Endothelial cell (in vitro differentiated cells): ENCODE measurements around the gene OSTF1. TPM values are rescaled to one million over a fixed set of nuclear protein-coding genes. Genes with fewer than 3 reads are reported as not detected.

Experiments used
- DNase-seq: peaks from one replicate; pipeline ENCODE4 v3.0.0; 2021; ENCODE audit warnings: low spot score
- H3K27ac Mint-ChIP-seq: one replicate; pipeline ENCODE4 v1.8.0; 2021; ENCODE audit warnings: mixed read lengths, inconsistent platforms; ENCODE audit not compliant: unreplicated experiment
- H3K27me3 Mint-ChIP-seq: one replicate; pipeline ENCODE4 v1.8.0; 2021; ENCODE audit warnings: mild to moderate bottlenecking, moderate library complexity, mixed read lengths, inconsistent platforms; ENCODE audit not compliant: unreplicated experiment
- H3K36me3 Mint-ChIP-seq: one replicate; pipeline ENCODE4 v1.8.0; 2021; ENCODE audit warnings: mild to moderate bottlenecking, low read depth, mixed read lengths, inconsistent platforms; ENCODE audit not compliant: unreplicated experiment
- H3K4me1 Mint-ChIP-seq: one replicate; pipeline ENCODE4 v1.8.0; 2021; ENCODE audit warnings: mild to moderate bottlenecking, mixed read lengths, inconsistent platforms; ENCODE audit not compliant: unreplicated experiment
- H3K4me3 Mint-ChIP-seq: one replicate; pipeline ENCODE4 v1.8.0; 2021; ENCODE audit warnings: mild to moderate bottlenecking, mixed read lengths, inconsistent platforms; ENCODE audit not compliant: unreplicated experiment
- H3K9me3 Mint-ChIP-seq: one replicate; pipeline ENCODE4 v1.8.0; 2021; ENCODE audit warnings: mixed read lengths, inconsistent platforms; ENCODE audit not compliant: unreplicated experiment
- CTCF ChIP-seq: fragments of 200-600 bp; sonication (generic); IDR thresholded peaks from one replicate; pipeline ENCODE4 v1.5.0; 2021; ENCODE audit warnings: antibody characterized with exemption; ENCODE audit not compliant: unreplicated experiment
- total RNA-seq: library from RNA; stranded (reverse); fragmentation: NEBNext Ultra II Directional; extraction: Animal tissue kit (Norgen Biotek cat#: 25700); gene quantifications from one replicate; pipeline ENCODE4 v1.2.1, GENCODE V29; 2021; ENCODE audit not compliant: unreplicated experiment

Gene OSTF1
- total RNA-seq, 1 donor from 2014 or later: 51.4 TPM

GRCh38 chr9:75112789-75113188 is 24.5 kb downstream of the OSTF1 start:
- H3K4me1 Mint-ChIP-seq: peaks cover 9% of the 10 kb centered on the region
- no peaks in the 10 kb centered on the region for H3K9me3 Mint-ChIP-seq
- H3K4me3 Mint-ChIP-seq: no peak overlapping the region
- DNase-seq: no peak
- no peak for TF ChIP-seq CTCF
- no peak overlapping the region for H3K27ac Mint-ChIP-seq
- H3K27me3 Mint-ChIP-seq: no peaks in the 10 kb centered on the region
- peaks cover 1% of the 10 kb centered on the region for H3K36me3 Mint-ChIP-seq

- no peak for DNase-seq
- no peak overlapping the region for H3K4me3 Mint-ChIP-seq
- no peak for TF ChIP-seq CTCF
- H3K9me3 Mint-ChIP-seq: no peaks in the 10 kb centered on the region
- H3K4me1 Mint-ChIP-seq: peaks cover 9% of the 10 kb centered on the region
- H3K27me3 Mint-ChIP-seq: peaks cover 2% of the 10 kb centered on the region
- H3K36me3 Mint-ChIP-seq: peaks cover 21% of the 10 kb centered on the region
- peak overlapping the region; percentile 6 for H3K27ac Mint-ChIP-seq
These were observed 28.0 kb downstream of the OSTF1 start for GRCh38 chr9:75116306-75116705.

GRCh38 chr9:75117564-75117963 is 29.2 kb downstream of the OSTF1 start:
- peaks cover 21% of the 10 kb centered on the region for H3K36me3 Mint-ChIP-seq
- H3K4me3 Mint-ChIP-seq: no peak overlapping the region
- peaks cover 11% of the 10 kb centered on the region for H3K4me1 Mint-ChIP-seq
- no peak for DNase-seq
- TF ChIP-seq CTCF: no peak
- peaks cover 2% of the 10 kb centered on the region for H3K27me3 Mint-ChIP-seq
- no peaks in the 10 kb centered on the region for H3K9me3 Mint-ChIP-seq
- no peak overlapping the region for H3K27ac Mint-ChIP-seq

GRCh38 chr9:75120686-75121085 is 32.4 kb downstream of the OSTF1 start:
- Mint-ChIP-seq H3K4me1 (peaks cover 20% of the 10 kb centered on the region), H3K27me3 (peaks cover 2% of the 10 kb centered on the region), H3K36me3 (peaks cover 25% of the 10 kb centered on the region), H3K9me3 (no peaks in the 10 kb centered on the region), H3K27ac (no peak overlapping the region), H3K4me3 (no peak overlapping the region)
- no peak for DNase-seq
- TF ChIP-seq CTCF: no peak

GRCh38 chr9:75121914-75122558 is 33.7 kb downstream of the OSTF1 start:
- H3K27me3 Mint-ChIP-seq: peaks cover 2% of the 10 kb centered on the region
- H3K4me1 Mint-ChIP-seq: peaks cover 13% of the 10 kb centered on the region
- no peaks in the 10 kb centered on the region for H3K9me3 Mint-ChIP-seq
- no peak overlapping the region for H3K4me3 Mint-ChIP-seq
- no peak for TF ChIP-seq CTCF
- DNase-seq: no peak
- no peak overlapping the region for H3K27ac Mint-ChIP-seq
- H3K36me3 Mint-ChIP-seq: peaks cover 25% of the 10 kb centered on the region
